ENCODE results near the gene PLA2G4B.
"Not testable (repeated sequence)": the region's sequence is repeated elsewhere in the genome, so short reads cannot be mapped to it uniquely, and the experiment has no call there.

The PLA2G4B gene

GRCh38 chr15:41827880-41828806 is 10.5 kb upstream of the PLA2G4B start, which contains the start of gene JMJD7:
TSS of gene JMJD7 (plus strand) at chr15:41828092. CDS start at chr15:41828125, 33 bp downstream.
- DNase-seq, result peak; percentile 96

GRCh38 chr15:41828807-41829141 is 9.9 kb upstream of the PLA2G4B start:
- DNase-seq, result no peak

GRCh38 chr15:41829959-41830646 is 8.5 kb upstream of the PLA2G4B start:
- no peak for DNase-seq

- not testable (repeated sequence) for DNase-seq
These were observed 7.4 kb upstream of the PLA2G4B start for GRCh38 chr15:41831291-41831690.

DNA sequence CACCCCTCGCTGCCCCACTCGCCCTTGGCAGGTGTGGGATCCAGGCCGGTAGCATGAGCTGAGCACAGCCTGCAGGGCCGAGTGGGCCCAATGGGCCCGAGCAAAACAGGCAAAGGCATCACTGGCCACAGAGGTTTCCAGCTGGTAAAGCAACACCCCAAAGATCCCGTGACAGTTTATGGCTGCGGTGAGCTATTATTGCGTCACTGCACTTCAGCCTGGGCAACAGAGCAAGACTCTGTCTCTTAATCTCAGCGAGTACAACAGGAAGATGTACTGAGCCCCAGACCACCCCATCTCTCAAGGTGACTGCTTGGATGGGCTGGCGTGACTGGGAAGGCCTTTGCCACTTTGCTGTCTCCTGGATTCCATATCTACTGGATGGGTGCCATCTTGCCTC is 6.4 kb upstream of the PLA2G4B start:
- no peak for DNase-seq

DNA sequence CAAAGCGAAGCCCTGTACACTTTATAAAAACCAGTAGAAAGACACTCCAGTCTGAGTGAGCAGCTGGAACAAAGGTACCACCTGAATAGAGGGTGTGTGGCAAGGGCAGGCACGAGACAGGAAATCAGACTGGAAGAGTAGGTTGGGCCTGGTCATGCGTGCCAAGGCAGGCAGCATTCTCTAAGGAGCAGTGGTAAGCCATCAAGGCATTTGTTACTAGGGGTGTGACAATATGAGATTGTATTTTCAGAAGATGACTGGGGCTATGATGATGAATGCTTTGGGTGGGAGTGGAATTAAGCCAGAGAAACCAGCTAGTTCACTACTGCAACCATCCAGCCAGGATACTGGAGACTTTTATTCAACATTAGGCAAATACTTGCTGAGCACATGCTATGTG is 5.8 kb upstream of the PLA2G4B start:
- no peak for DNase-seq

DNA sequence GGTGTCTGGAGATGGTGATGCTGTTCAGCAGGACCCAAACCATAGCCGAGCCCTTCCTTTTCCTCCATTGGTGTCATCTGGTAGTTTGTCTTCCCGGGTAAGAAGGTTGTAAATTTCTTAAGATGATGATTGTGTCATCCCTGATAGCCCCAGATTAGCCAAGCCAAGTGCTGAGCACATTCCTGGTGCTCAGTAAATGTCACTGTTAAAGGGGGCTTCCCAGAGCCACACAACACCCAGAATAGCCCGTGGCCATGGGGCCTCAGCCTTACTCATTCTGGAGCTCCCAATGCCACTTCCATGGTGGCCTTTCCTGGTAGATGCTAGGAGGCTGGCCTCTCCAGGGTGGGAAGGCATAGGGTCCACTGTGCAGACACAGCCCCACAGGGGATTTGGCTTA is 4.6 kb upstream of the PLA2G4B start:
- DNase-seq, result no peak

DNA sequence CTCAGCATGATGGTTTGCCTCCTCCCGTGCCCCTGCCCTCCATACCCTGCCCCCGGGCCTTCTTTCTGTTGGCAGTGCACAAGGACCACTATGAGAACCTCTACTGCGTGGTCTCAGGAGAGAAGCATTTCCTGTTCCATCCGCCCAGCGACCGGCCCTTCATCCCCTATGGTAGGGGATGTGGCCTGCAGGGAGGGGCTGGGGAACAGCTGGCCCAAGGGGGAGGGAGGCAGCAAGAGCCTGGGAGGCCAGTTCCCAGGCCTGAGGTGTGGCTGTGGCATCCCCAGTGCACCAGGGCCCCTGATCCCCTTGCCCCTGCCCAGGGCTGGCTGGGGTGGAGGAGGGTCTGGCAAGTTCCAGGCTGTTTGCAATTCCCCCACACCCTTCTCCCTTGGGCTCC is 2.6 kb upstream of the PLA2G4B start:
- no peak for DNase-seq

- no peak for DNase-seq
These were observed 1.8 kb upstream of the PLA2G4B start for GRCh38 chr15:41836713-41837454.

- no peak for DNase-seq
These were observed 1.3 kb downstream of the PLA2G4B start for GRCh38 chr15:41839781-41840491.

GRCh38 chr15:41840673-41841072 is 2.0 kb downstream of the PLA2G4B start:
- DNase-seq, result no peak

GRCh38 chr15:41841131-41841530 is 2.5 kb downstream of the PLA2G4B start:
- DNase-seq, result no peak

- DNase-seq, result no peak
These were observed 3.6 kb downstream of the PLA2G4B start for GRCh38 chr15:41842229-41842628.

GRCh38 chr15:41843571-41843970 is 4.9 kb downstream of the PLA2G4B start:
- no peak for DNase-seq

DNA sequence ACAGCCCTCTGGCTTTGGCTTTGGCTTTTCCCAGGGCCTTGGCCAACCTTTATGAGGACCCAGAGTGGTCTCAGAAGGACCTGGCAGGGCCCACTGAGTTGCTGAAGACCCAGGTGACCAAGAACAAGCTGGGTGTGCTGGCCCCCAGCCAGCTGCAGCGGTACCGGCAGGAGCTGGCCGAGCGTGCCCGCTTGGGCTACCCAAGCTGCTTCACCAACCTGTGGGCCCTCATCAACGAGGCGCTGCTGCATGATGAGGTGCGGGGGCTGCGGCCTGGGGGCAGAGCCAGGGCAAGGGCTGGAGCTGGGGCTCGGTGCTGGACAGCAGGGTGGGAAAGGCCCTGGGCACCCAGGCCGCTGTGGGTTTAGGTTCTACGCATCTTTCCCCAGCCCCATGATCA is 6.2 kb downstream of the PLA2G4B start:
- DNase-seq, result no peak

- no peak for DNase-seq
These were observed 8.6 kb downstream of the PLA2G4B start for GRCh38 chr15:41847206-41847605.

DNA sequence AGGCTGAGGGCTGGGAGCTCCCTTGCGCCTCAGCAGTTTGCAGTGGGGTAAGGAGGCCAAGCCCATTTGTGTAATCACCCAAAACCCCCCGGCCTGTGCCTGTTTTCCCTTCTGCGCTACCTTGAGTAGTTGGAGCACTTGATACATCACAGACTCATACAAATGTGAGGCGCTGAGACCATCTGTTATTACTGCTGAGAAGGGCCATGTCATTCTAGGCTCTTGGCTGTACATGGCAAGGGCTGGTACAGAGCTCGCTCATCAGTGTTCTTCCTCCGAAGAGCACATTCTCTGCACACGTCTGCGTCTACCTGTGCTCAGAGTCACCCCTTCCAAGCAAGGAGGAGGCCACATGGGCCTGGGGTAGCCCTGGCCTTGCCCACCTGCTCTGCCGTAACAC is 9.3 kb downstream of the PLA2G4B start:
- DNase-seq, result no peak

GRCh38 chr15:41848631-41849030 is 10.0 kb downstream of the PLA2G4B start:
- no peak for DNase-seq

DNA sequence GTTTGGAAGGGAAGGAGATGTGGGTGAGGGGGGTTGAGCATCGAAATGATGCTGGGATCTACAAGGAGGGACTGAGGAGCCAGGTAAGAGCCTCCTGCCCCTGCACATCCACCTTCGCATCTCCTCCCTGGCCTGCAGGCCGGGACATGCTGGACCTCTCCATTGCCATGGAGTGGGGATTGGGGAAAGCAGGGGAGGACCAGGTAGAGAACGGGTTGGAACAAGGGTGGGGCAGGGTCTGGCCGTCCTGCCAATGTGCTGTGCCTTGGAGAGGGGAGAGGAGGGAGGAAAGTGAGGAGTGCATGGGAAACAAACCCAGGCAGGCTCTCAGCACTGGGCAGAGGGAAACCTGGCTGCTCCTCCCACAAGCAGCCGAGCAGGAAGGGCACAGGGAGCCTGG is 10.6 kb downstream of the PLA2G4B start:
- DNase-seq, result no peak

DNA sequence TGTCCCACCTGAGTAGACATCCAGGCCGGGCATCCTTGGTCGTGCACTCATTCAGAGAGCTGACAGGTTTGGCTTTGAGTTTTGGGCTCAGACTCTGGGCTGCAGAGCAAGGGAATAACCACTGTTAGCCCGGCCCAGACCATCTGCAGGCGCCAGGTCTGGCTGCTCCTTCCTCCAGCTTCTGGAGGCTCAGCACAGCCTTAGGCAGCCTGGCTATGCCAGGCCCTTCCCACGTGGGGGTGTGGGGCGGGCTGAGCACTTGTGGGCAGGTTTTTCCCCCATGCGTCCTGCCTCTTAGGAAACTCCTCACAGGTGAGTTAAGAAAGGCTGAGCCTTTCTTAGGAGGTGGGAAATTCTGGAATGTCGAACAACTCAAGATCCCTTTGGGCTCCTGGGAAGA is 11.2 kb downstream of the PLA2G4B start:
- DNase-seq, result no peak

- no peak for DNase-seq
These were observed 12.0 kb downstream of the PLA2G4B start for GRCh38 chr15:41850482-41851166.

- no peak for DNase-seq
These were observed 12.5 kb downstream of the PLA2G4B start for GRCh38 chr15:41851167-41851523.

Data from activated naive CD4-positive, alpha-beta T cell treated with anti-CD3 and anti-CD28 coated beads, Interleukin-2, amount 50 U/mL, for 16 hours (primary cell).